Uterus (tissue), 4 donors: ENCODE results near the gene ZNF630. TPM values are rescaled to one million over a fixed set of nuclear protein-coding genes. Genes with fewer than 3 reads are reported as not detected.
"Not testable (repeated sequence)": the region's sequence is repeated elsewhere in the genome, so short reads cannot be mapped to it uniquely, and the experiment has no call there.

ENCODE experiments used
- DNase-seq, 2 donors: peaks; one replicate each; pipeline ENCODE4 v3.0.0-alpha.2; 2019 to 2020
- H3K27ac ChIP-seq, 2 donors: fragments of 200-600 bp; sonication (generic); 1 replicate in 1 of 2; 2 replicates in 1 of 2; pipeline ENCODE4 v1.5.1; 2016 to 2018
- H3K27me3 ChIP-seq, 2 donors: fragments of 200-600 bp; sonication (generic); one replicate each; pipeline ENCODE4 v1.5.1; 2018 to 2019; ENCODE audit warnings: control low read depth in 1 of 2
- H3K36me3 ChIP-seq, 2 donors: fragments of 200-600 bp; sonication (generic); one replicate each; pipeline ENCODE4 v1.5.1; 2019; ENCODE audit warnings: control low read depth in 1 of 2
- H3K4me1 ChIP-seq, 2 donors: fragments of 200-600 bp; sonication (generic); one replicate each; pipeline ENCODE4 v1.5.1; 2018 to 2019; ENCODE audit warnings: control low read depth in 1 of 2
- H3K4me3 ChIP-seq, 2 donors: fragments of 200-600 bp; sonication (generic); 1 replicate in 1 of 2; 2 replicates in 1 of 2; pipeline ENCODE4 v1.5.1; 2018 to 2019; ENCODE audit warnings: mild to moderate bottlenecking in 1 of 2
- H3K9me3 ChIP-seq, 2 donors: fragments of 200-600 bp; sonication (generic); one replicate each; pipeline ENCODE4 v1.5.1; 2019; ENCODE audit warnings: control low read depth in 1 of 2
- POLR2A ChIP-seq, 2 donors: fragments of 450-650 bp; IDR thresholded peaks; one replicate each; pipeline ENCODE4 v1.6.1; 2016; ENCODE audit warnings: antibody characterized with exemption in 2 of 2, mild to moderate bottlenecking in 1 of 2, moderate library complexity in 1 of 2
- intact Hi-C: fragments of 100-400 bp; cut with DNase I; formaldehyde crosslinking; loops from one replicate; pipeline ENCODE4 v1.15.1; 2023; ENCODE audit warnings: low total_unique reads
- total RNA-seq, 4 donors: library from RNA; depleted of rRNA in 3 of 4; stranded (reverse); fragments of >200 nt in 3 of 4; gene quantifications; one replicate each; pipeline versions ENCODE4 v1.1.0 to v1.2.4, GENCODE V29; 2014 to 2023
- TF ChIP-seq, protein P1 (sequence below), 4 experiments: fragments of 200-600 bp in 2 of 4; fragments of 450-650 bp in 2 of 4; sonication (generic) in 2 of 4; IDR thresholded peaks; one replicate each; pipeline ENCODE4 v1.5.1; 2016 to 2019; ENCODE audit warnings: antibody characterized with exemption in 4 of 4, mild to moderate bottlenecking in 2 of 4, moderate library complexity in 1 of 4
- donor health status: DM: yes; HTN: yes; CAD: no.

Gene ZNF630
- total RNA-seq: 1 to 10 TPM; 1.5 to 5.9 (median 4.3) TPM

DNA sequence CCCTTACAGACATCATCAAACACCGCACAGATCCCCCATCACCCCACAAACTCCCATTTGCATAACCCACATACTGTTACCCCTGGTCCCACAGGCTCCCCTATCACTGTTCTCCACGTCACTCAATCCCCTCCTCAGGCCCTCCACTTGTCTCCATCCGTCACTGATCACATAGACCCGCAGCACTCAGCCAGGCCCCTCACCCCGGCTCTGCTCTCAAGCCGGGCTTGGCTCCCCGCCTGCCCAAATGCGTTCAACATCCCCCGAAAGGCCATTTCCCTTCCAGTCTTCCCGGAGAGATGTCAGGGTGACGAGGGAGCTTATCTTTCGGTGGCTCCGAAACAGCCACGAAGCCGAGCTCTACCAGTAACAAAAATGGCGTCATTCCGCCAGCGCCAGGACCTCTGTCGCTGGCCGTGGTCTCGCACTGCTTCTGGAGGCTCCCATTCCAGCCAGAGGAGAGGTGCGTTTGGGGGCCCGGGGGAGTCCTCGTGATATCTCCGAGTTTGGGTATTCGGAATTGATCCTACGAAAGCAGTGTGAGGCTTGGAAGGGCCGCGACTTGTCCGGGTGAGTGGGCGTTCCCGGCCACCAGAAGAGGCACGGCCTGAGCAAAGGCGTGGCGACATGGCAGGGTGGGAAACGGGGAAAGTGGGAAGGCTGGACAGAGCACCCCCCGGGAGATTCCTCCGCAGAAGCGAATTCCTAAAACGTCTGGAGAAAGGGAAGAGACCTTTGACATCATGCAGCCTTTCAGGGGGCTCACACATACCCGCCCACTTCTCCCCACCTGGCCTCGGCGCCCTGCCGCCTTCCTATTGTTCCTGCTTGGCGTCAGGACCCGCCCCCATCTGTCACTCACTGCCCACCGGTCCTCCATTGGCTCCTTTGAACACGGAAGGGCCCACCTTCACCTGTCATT is at the start of gene ZNF630:
Gene ZNF630, minus strand, starts transcription at position 577 of the 922 bp plus-strand sequence. CDS start 4,754 bp downstream, outside the sequence.
- no peaks in the 10 kb centered on the region for H3K27me3 ChIP-seq

DNA sequence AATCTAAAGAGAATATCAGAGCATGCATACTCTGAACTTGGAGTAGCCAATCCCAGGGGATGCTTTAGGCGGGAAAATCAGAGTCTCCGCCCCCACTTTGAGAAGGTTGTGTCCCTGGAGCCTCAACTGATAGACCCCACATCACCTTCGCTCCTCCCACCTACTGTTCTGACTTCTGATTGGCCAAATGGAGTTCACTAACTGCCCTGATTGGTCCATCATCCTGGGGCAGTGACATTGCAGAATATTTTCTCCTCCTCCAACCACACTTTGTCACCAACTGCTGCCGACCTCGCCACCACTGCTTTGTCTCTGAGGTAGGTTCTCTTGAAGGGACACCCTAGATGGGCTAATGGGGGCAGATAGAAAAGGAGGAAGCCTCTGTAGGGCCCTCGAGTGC is 36.3 kb upstream of the ZNF630 start:
- intact Hi-C loops: no loop called here
- no peaks in the 10 kb centered on the region for H3K4me1 ChIP-seq

More for the DNA sequence above, at the start of gene ZNF630:
- H3K27ac ChIP-seq: peak within 1 kb of the TSS; percentile 82 to 85
- H3K36me3 ChIP-seq: no peaks in the 10 kb centered on the region
- peak; percentile 70 to 79 for DNase-seq
- no peaks in the 10 kb centered on the region for H3K9me3 ChIP-seq
- TF ChIP-seq, protein P1, sequence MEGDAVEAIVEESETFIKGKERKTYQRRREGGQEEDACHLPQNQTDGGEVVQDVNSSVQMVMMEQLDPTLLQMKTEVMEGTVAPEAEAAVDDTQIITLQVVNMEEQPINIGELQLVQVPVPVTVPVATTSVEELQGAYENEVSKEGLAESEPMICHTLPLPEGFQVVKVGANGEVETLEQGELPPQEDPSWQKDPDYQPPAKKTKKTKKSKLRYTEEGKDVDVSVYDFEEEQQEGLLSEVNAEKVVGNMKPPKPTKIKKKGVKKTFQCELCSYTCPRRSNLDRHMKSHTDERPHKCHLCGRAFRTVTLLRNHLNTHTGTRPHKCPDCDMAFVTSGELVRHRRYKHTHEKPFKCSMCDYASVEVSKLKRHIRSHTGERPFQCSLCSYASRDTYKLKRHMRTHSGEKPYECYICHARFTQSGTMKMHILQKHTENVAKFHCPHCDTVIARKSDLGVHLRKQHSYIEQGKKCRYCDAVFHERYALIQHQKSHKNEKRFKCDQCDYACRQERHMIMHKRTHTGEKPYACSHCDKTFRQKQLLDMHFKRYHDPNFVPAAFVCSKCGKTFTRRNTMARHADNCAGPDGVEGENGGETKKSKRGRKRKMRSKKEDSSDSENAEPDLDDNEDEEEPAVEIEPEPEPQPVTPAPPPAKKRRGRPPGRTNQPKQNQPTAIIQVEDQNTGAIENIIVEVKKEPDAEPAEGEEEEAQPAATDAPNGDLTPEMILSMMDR (IDR thresholded peaks at IDR 0.05): no peak
- TF ChIP-seq POLR2A (IDR thresholded peaks at IDR 0.05): peak; percentile 41 to 46
- intact Hi-C loops: no loop called here
- H3K4me3 ChIP-seq: peak within 1 kb of the TSS; percentile 49 to 50
- H3K4me1 ChIP-seq: no peaks in the 10 kb centered on the region

DNA sequence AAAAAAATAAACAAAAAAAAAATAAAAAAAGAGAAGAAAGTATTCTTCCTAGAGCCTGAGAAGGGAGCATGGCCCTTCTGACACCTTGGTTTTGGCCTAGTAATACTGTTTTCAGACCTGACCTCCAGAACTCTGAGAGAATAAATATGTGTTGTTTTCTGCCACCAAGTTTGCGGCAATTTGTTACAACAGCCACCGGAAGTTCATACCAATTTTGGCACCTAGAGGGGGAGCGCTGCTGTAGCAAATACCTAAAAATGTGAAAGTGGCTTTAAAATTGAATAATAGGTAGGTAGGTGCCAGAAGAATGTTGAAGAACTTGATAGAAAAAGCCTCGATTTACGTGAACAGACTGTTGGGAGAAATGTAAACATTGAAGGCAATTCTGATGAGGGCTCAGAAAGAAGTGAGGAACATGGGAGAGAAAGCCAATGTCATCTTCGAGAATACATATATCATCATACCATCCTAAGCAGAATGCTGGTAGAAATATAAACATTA is 31.5 kb upstream of the ZNF630 start:
- H3K9me3 ChIP-seq: no peaks in the 10 kb centered on the region
- H3K4me1 ChIP-seq: no peaks in the 10 kb centered on the region
- H3K4me3 ChIP-seq: no peak overlapping the region
- H3K27me3 ChIP-seq: no peaks in the 10 kb centered on the region
- no peak for DNase-seq
- H3K27ac ChIP-seq: no peak overlapping the region
- TF ChIP-seq POLR2A (IDR thresholded peaks at IDR 0.05): no peak
- TF ChIP-seq, protein P1 (IDR thresholded peaks at IDR 0.05): no peak
- intact Hi-C loops: no loop called here
- no peaks in the 10 kb centered on the region for H3K36me3 ChIP-seq

More for the DNA sequence above, 36.3 kb upstream of the ZNF630 start:
- Histone ChIP-seq H3K27ac (no peak overlapping the region), H3K36me3 (no peaks in the 10 kb centered on the region), H3K9me3 (no peaks in the 10 kb centered on the region), H3K27me3 (no peaks in the 10 kb centered on the region), H3K4me3 (no peak overlapping the region)
- TF ChIP-seq, protein P1 (IDR thresholded peaks at IDR 0.05): no peak
- TF ChIP-seq POLR2A (IDR thresholded peaks at IDR 0.05): no peak
- DNase-seq: no peak

DNA sequence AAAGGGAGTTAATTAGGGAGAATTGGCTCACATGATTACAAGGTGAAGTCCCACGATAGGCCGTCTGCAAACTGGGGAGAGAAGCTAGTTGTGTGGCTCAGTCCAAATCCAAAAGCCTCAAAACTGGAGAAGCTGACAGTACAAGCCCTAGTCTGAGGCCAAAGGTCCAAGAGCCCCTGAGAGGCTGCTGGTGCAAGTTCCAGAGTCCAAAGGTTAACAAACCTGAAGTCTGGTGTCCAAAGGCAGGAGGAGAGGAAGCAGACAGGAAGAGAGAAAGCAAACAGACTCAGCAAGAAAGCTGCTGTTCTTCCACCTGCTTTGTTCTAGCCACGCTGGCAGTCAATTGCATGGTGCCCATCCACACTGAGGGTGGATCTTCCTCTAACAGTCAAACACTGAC is 30.0 kb upstream of the ZNF630 start:
- no peaks in the 10 kb centered on the region for H3K9me3 ChIP-seq
- TF ChIP-seq POLR2A (IDR thresholded peaks at IDR 0.05): no peak
- TF ChIP-seq, protein P1 (IDR thresholded peaks at IDR 0.05): no peak
- H3K27ac ChIP-seq: no peak overlapping the region
- H3K27me3 ChIP-seq: no peaks in the 10 kb centered on the region
- H3K4me1 ChIP-seq: no peaks in the 10 kb centered on the region
- H3K4me3 ChIP-seq: no peak overlapping the region
- H3K36me3 ChIP-seq: no peaks in the 10 kb centered on the region
- intact Hi-C loops: no loop called here
- DNase-seq: no peak

DNA sequence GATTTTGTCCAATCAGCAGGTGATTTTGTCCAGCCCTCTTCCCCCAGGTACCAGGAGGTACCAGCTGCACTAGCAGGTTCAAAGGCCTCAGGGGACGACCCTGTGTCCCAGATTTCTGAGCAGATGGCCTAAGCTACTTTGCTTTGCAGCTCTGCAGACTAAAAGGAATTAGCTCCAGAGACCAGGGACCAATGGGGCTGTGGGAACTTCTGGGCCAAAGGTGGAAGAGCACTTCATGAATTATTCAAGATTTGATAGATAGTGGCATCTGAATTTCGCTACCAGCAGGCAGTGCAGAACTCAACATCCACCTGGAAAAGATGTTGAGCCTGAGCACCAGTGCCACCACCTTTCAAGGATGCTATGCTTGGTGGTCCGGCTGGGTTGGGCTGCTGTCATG is 21.1 kb upstream of the ZNF630 start:
- H3K4me3 ChIP-seq, H3K27ac ChIP-seq, H3K9me3 ChIP-seq, DNase-seq, H3K27me3 ChIP-seq, intact Hi-C loops, H3K4me1 ChIP-seq, H3K36me3 ChIP-seq: not testable (repeated sequence)
